Common myeloid progenitor, CD34-positive (primary cell): ENCODE measurements around the gene FOSL2.

Experiments used
- CTCF ChIA-PET: fragments of 350-600 bp; sonication (Branson Sonifier 250); formaldehyde crosslinking; loops from one replicate; lab custom pipeline; 2021; ENCODE audit warnings: antibody characterized with exemption; lab: Charles Lee
- POLR2A ChIA-PET: fragments of 350-600 bp; sonication (Branson Sonifier 250); formaldehyde crosslinking; loops from one replicate; lab custom pipeline; 2021; ENCODE audit warnings: antibody characterized with exemption; lab: Charles Lee
- DNase-seq, 3 donors: peaks; one replicate each; pipeline versions ENCODE4 v3.0.0 to v3.0.0-alpha.2; 2013
- H3K27ac ChIP-seq, 2 experiments: 1 replicate in 1 of 2; 2 replicates in 1 of 2; pipeline ENCODE4 v1.7.0; 2013; ENCODE audit warnings: inconsistent platforms in 2 of 2, low read length in 2 of 2, mild to moderate bottlenecking in 2 of 2, low read depth in 1 of 2, moderate library complexity in 1 of 2; ENCODE audit not compliant: severe bottlenecking in 2 of 2, insufficient read depth in 1 of 2, poor library complexity in 1 of 2
- H3K27me3 ChIP-seq, 5 experiments: replicated peaks in 2 of 5; 1 replicate in 3 of 5; 2 replicates in 2 of 5; pipeline versions ENCODE4 v1.6.1 to v1.7.0; 2013; ENCODE audit warnings: low read length in 4 of 5, mild to moderate bottlenecking in 2 of 5, moderate library complexity in 2 of 5, inconsistent platforms in 1 of 5; ENCODE audit not compliant: insufficient read depth in 5 of 5, control insufficient read depth in 4 of 5
- H3K36me3 ChIP-seq, 4 experiments: 1 replicate in 2 of 4; 2 replicates in 2 of 4; pipeline versions ENCODE4 v1.6.1 to v1.7.0; 2013; ENCODE audit warnings: low read length in 3 of 4, control low read depth in 1 of 4, mild to moderate bottlenecking in 1 of 4; ENCODE audit not compliant: control insufficient read depth in 4 of 4, insufficient read depth in 4 of 4
- H3K4me1 ChIP-seq, 4 experiments: 1 replicate in 3 of 4; 2 replicates in 1 of 4; pipeline versions ENCODE4 v1.6.1 to v1.7.1; 2013; ENCODE audit warnings: low read length in 3 of 4, mild to moderate bottlenecking in 3 of 4, control low read depth in 1 of 4, inconsistent platforms in 1 of 4, moderate library complexity in 1 of 4; ENCODE audit not compliant: control insufficient read depth in 4 of 4, insufficient read depth in 4 of 4; ENCODE audit errors: control extremely low read depth in 1 of 4
- H3K4me3 ChIP-seq, 7 experiments: 1 replicate in 4 of 7; 2 replicates in 3 of 7; pipeline versions ENCODE4 v1.5.1 to v1.7.0; 2013; ENCODE audit warnings: mild to moderate bottlenecking in 7 of 7, low read length in 6 of 7, moderate library complexity in 6 of 7, inconsistent platforms in 2 of 7, low read depth in 2 of 7, control low read depth in 1 of 7; ENCODE audit not compliant: insufficient read depth in 4 of 7, control insufficient read depth in 1 of 7; ENCODE audit errors: extremely low read depth in 1 of 7
- H3K9me3 ChIP-seq, 5 experiments: 1 replicate in 4 of 5; 2 replicates in 1 of 5; pipeline versions ENCODE4 v1.6.1 to v1.7.1; 2013; ENCODE audit warnings: low read length in 4 of 5, mild to moderate bottlenecking in 2 of 5, inconsistent platforms in 1 of 5, low read depth in 1 of 5, moderate library complexity in 1 of 5; ENCODE audit not compliant: control insufficient read depth in 4 of 5, insufficient read depth in 2 of 5; ENCODE audit errors: control extremely low read depth in 1 of 5
- WGBS: methylation state at CpG from one replicate; pipeline ENCODE4 v1.1.5; 2013; ENCODE audit not compliant: insufficient coverage; 5-methylcytosine and 5-hydroxymethylcytosine counted together

FOSL2 gene

DNA sequence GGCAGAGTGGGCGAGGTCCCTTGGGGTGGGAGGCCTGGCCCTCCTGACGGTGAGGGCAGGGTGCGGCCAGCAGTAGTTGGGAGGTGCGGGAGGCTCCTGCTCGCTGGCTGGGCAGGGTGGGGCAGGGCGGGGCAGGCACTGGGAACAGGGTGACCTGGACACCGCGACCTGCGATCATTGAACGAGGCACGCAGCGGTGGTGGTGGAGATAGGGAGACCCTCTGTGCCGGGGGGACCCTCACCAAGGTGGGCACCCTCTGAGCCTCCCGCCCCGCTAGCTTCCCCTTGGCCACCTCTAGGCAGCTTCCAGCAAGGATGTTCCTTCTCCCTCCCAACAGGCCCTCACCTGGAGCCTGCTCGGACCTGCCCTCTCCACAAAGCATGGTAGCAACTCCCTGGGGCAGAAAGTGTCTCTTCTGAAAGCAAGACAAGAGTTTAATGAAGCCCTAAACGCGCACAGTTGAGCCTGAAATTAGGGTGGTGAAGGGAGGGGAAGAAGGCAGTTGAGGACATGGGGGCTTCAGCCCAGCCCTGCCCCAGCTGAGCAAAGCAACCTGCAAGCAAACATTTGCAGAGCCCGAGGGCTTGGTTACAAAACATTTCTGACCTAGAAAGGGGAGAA lies 15.4 kb upstream of the FOSL2 start:
- DNase-seq: no peak
- peaks cover 28 to 74% (median 58%) of the 10 kb centered on the region in 4 experiments for H3K4me1 ChIP-seq
- ChIA-PET POLR2A (interaction anchor here (0.8 to 2.3 kb wide), 4 partner anchors 8 to 21 kb away, joined by 3 to 10 read pairs (median 6); no protein-coding TSS in a partner anchor), CTCF (interaction anchor here (0.9 to 13.0 kb wide), 2 partner anchors 15 to 673 kb away, joined by 3 to 253 read pairs; no protein-coding TSS in a partner anchor)
- H3K27ac ChIP-seq: no peak overlapping the region
- no peaks in the 10 kb centered on the region for H3K27me3 ChIP-seq
- no peaks in the 10 kb centered on the region for H3K9me3 ChIP-seq
- H3K36me3 ChIP-seq: no peaks in the 10 kb centered on the region
- H3K4me3 ChIP-seq: no peak overlapping the region
- 96% methylated on average over 18 of the region's 19 CpGs for WGBS

DNA sequence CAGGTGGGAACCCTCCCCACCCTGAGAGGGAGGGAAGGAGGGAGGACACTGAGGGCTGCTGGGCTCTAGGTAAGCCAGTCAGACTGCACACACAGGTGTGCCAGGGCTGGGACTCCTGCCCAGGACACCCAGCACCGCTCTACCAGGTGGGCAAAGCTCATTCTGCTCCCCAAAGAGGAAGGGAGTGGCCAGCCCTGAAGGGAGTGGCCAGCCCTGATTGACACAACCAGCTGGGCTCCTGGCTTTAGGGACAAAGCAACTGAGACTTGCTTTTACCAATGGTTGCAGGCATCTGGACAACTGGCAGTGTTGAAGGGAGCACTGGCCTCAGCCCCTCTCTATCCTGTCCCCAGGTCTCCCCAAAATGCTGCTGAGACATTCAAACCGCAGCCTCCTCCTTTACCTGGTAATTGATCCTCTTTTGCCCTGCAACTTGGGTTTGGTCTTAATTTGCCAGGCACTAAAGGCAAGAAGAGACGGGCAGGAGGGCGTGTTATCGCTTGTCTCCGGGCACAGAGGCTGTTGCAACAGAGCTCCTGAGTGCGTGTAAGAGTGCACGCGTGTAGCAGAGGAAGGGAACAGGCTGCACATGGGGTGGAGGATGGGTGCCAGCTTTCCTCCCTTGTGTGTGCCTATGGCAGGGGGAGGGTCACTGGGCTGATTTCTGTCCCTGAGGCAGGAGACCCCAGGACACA lies 14.5 kb upstream of the FOSL2 start:
- 25% methylated on average over 9 of the region's 9 CpGs for WGBS
- peak in 2 of 3 donors; percentile 62 to 65 for DNase-seq
- Histone ChIP-seq H3K9me3 (no peaks in the 10 kb centered on the region), H3K4me1 (peaks cover 30 to 83% (median 67%) of the 10 kb centered on the region in 4 experiments), H3K27me3 (no peaks in the 10 kb centered on the region), H3K27ac (no peak overlapping the region), H3K4me3 (peak overlapping the region in 2 of 7 experiments; percentile 33 to 45), H3K36me3 (no peaks in the 10 kb centered on the region)
- ChIA-PET POLR2A (interaction anchor here (0.6 to 5.8 kb wide), 7 partner anchors 9 to 139 kb away, joined by 3 to 37 read pairs (median 5); no protein-coding TSS in a partner anchor), CTCF (interaction anchor here (0.5 to 13.0 kb wide), 11 partner anchors 13 to 674 kb away, joined by 3 to 253 read pairs (median 3); partner anchors contain the start of gene FOSL2)

DNA sequence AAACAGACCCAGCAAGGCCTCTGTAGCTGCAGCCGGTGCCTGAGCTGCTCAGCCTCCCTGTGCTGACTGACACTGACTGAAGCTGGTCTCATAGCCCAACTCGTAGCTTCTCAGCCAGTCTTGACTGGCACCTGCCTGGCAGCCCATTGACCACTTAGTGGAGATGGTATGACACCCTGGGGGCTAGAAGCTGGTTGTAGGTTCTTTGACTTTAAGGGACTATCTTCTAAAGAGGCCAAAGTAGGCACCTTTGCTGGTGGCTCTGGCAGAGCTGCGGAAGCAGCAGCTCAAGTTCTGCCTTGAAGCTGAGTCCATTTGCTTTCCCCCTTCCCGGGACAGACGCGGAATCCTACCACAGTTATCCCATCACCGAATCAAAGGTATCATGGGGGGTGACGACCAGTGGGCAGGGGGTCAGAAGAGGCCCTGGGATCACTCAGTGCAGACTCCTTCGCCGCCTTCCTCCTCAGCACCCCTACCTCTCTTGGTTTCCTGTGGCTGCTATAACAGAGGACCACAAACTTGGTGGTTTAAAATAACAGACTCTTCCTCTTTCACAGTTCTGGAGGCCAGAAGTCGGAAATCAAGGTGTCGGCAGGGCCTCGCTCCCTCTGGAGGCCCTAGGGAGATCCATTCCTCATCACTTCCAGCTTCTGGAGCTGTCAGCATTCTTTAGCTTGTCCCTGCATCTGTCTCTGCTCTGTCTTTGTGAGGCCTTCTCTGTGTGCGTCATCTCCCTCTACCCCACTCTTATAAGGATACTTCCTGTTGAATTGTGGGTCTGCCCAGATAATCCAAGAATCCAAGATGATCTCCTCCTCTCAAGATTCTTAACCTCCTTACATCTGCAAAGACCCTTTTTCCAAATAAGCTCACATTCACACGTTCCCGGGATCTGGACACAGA lies 13.7 kb upstream of the FOSL2 start:
- no peaks in the 10 kb centered on the region for H3K27me3 ChIP-seq
- ChIA-PET CTCF (interaction anchor here (0.7 to 13.0 kb wide), 11 partner anchors 12 to 77 kb away, joined by 3 to 253 read pairs (median 3); partner anchors contain the start of gene FOSL2), POLR2A (interaction anchor here (0.6 to 5.8 kb wide), 8 partner anchors 10 to 140 kb away, joined by 3 to 37 read pairs (median 4); no protein-coding TSS in a partner anchor)
- no peaks in the 10 kb centered on the region for H3K9me3 ChIP-seq
- no peaks in the 10 kb centered on the region for H3K36me3 ChIP-seq
- peak overlapping the region in 3 of 7 experiments; percentile 15 to 45 (median 33) for H3K4me3 ChIP-seq
- H3K27ac ChIP-seq: no peak overlapping the region
- 28% methylated on average over 13 of the region's 16 CpGs for WGBS
- peak; percentile 44 to 85 (median 76) for DNase-seq
- H3K4me1 ChIP-seq: peaks cover 30 to 83% (median 68%) of the 10 kb centered on the region in 4 experiments

DNA sequence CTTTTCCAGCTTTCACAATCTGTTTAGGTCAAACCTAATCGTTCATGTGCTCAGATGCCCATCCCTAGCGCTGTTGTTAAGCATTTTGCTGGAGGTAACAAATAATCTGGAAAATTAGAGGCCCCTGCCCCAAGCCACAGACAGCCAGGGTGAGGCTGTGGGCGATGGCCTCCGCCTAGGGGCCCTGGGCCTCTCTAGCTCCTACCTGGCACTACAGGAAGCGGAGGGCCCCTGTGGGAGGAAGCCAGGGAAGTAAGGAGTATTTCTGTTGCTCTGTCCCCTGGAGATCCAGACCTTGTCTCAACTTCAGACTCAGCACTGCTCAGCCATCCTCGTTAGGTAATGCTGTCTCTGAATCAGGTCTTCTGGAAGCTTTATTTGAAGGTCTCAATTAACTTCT lies 12.4 kb upstream of the FOSL2 start:
- Histone ChIP-seq H3K27ac (no peak overlapping the region), H3K36me3 (no peaks in the 10 kb centered on the region), H3K27me3 (no peaks in the 10 kb centered on the region), H3K9me3 (no peaks in the 10 kb centered on the region), H3K4me1 (peaks cover 30 to 73% (median 61%) of the 10 kb centered on the region in 4 experiments), H3K4me3 (no peak overlapping the region)
- no peak for DNase-seq
- CTCF ChIA-PET: interaction anchor here (1.2 to 13.0 kb wide), 6 partner anchors 11 to 625 kb away, joined by 3 to 253 read pairs (median 4); partner anchors contain the start of gene FOSL2
- POLR2A ChIA-PET: interaction anchor here (0.6 to 5.8 kb wide), 4 partner anchors 9 to 14 kb away, joined by 3 to 37 read pairs (median 8); partner anchors contain the start of gene FOSL2
- WGBS: 69% methylated on average over 4 of the region's 6 CpGs

DNA sequence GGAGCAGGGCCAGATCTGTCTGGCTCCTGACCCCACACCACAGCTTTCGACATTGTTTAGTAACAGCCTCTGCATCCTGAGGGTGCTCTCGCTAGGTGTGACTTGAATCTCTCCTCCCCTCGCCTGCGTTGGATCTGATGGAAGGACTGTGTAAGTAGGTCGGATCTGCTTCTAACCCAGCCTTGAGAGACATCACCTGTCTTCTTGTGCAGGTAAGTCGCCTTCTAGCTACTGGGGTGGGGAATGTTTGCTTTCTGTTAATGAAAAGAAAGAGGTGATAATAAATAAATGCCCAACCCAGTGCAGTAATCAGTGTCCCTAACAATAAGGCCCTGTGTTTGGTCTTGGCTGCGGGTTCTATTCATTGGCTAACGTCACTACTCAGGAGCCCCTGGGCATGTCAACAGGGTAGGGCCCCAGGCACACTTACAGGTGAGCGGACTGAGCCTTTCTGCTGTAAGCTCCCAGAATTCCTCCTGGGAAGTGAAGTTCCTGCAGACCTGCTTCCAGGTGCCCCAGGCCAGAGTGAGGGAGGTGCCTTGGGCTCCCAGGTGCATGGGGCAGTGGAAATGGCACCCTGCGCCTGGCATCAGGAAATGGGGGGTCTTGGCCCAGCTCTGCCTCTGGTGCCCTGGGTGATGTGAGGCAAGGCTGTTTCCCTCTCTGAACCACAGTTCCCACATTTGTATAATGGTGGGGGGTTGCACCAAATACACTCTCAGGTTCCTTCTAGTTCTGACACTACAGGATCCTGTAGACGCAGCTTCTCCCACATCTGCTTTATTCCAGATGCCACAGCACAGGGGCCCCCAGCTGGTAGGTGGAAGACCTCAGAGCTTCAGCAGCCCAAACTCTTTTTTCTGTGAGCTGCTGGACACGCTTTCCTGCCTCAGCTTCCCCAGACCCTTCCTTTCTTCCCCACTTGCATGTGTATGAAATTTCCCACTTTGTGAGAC lies 11.2 kb upstream of the FOSL2 start:
- POLR2A ChIA-PET: interaction anchor here (0.6 to 5.8 kb wide), 5 partner anchors 9 to 33 kb away, joined by 3 to 37 read pairs (median 5); partner anchors contain the start of gene FOSL2
- H3K4me1 ChIP-seq: peaks cover 30 to 69% (median 61%) of the 10 kb centered on the region in 4 experiments
- no peaks in the 10 kb centered on the region for H3K9me3 ChIP-seq
- H3K4me3 ChIP-seq: no peak overlapping the region
- peak in 2 of 3 donors; percentile 87 to 89 for DNase-seq
- WGBS: 70% methylated on average over 7 of the region's 12 CpGs
- CTCF ChIA-PET: interaction anchor here (0.7 to 13.0 kb wide), 13 partner anchors 10 to 620 kb away, joined by 3 to 253 read pairs (median 3); partner anchors contain the start of gene FOSL2
- H3K27me3 ChIP-seq: no peaks in the 10 kb centered on the region
- H3K27ac ChIP-seq: no peak overlapping the region
- H3K36me3 ChIP-seq: no peaks in the 10 kb centered on the region
